Umbilical cord (tissue), 2 donors: ENCODE results near the gene ZNF408. TPM values are rescaled to one million over a fixed set of nuclear protein-coding genes. Genes with fewer than 3 reads are reported as not detected.
"Not testable (repeated sequence)": the region's sequence is repeated elsewhere in the genome, so short reads cannot be mapped to it uniquely, and the experiment has no call there.

Experiments
- DNase-seq: peaks from one replicate; pipeline ENCODE4 v3.0.0-alpha.2; 2015; ENCODE audit warnings: low spot score
- total RNA-seq: library from RNA; depleted of rRNA; stranded (reverse); fragments of >200 nt; gene quantifications from one replicate; pipeline ENCODE4 v1.2.3, GENCODE V29; 2014; ENCODE audit warnings: low replicate concordance; ENCODE audit not compliant: insufficient read depth

The ZNF408 gene
- 4.1 TPM for total RNA-seq

DNA sequence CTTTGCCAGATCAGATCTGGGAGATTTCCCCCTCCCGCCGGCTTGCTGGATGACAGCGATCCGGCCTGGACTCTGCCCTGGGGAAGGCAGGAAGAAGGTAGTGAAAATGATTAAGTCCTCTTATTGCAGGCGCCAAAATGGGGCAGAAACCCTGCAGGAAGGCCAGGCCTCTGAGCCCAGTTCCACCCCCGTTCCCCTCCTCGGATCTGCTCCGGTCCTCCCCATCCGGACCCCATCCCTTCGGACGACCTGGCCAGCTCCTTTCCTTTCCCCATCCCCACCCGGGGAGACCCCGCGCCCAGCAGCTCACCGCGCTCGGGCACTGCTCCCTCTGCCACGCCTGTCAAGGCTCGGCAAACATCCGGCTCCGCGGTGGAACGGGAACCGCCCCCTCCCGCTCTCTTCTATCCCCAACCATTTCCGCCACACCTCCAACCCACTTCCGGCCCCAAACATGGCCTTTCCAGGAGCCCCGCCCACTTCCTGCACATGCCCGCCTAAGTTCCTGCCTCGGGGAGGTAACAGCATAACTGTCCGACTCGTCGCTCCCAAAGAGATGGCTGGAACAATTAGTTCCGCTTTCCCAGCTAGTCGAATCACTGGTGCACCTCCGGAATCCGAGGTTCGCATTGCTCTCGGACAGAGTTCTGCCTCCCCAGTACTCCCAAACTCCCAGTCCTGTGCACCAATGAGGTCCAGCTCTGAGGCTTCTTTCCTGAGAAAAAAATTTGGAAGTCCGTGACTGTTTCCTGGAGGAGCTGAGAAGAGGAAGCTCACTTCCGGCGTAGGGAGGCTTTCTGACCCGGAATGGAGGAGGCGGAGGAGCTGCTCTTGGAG lies at the start of gene ZNF408, which contains the start of gene ARHGAP1:
TSS of gene ZNF408 (plus strand) at position 791 of the 837 bp plus-strand sequence. CDS start at position 808, 17 bp downstream.
TSS of gene ARHGAP1 (minus strand) at position 379 of the 837 bp plus-strand sequence. CDS start 4,512 bp downstream, outside the sequence.
- peak; percentile 99 for DNase-seq

- no peak for DNase-seq
Measured at GRCh38 chr11:46655631-46656030, 45.2 kb upstream of the ZNF408 start.

- DNase-seq = no peak
Measured at GRCh38 chr11:46657186-46657585, 43.6 kb upstream of the ZNF408 start.

GRCh38 chr11:46658259-46658658 lies 42.6 kb upstream of the ZNF408 start:
- peak; percentile 79 for DNase-seq

DNA sequence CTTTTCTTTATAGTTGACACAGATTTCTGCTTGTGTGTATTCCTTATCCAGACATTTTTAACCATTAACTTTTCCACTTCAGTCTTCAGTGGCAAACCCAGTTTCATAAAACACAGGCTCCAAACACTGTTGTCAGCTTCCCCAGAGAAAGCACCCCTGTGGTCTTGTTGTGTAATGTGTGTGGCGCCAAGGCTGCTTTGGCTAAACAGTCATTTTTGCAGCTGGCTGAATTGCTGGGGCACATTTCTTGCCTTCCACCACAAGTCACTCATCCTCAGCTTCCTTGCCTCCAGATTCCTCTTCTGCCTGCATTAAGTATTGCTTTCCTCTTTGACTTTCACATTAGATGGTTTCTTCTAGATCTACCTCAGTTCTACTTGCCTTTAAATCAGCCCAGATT lies 40.9 kb upstream of the ZNF408 start:
- DNase-seq = no peak

- DNase-seq = no peak
Measured at GRCh38 chr11:46661836-46662235, 39.0 kb upstream of the ZNF408 start.

DNA sequence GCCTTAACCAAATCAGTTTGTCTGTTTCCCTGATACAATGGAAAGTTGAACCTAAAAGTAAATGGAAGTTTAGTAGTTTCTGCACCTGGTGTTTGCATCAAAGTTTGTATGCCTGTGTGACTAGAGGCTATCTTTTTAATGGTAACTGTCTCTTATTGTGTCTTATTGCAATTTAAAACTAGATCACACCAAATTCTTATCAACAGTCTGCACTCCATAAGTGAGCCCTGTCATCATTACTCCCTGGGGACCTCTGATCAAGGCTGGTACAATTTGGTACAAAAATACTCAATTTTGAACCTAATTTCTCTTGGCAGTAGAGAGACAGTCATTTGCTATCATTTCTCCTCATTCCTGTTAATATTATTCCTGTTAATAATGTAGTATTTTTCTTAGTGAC lies 38.5 kb upstream of the ZNF408 start:
- DNase-seq = no peak

- no peak for DNase-seq
Measured at GRCh38 chr11:46663277-46663940, 37.4 kb upstream of the ZNF408 start.

DNA sequence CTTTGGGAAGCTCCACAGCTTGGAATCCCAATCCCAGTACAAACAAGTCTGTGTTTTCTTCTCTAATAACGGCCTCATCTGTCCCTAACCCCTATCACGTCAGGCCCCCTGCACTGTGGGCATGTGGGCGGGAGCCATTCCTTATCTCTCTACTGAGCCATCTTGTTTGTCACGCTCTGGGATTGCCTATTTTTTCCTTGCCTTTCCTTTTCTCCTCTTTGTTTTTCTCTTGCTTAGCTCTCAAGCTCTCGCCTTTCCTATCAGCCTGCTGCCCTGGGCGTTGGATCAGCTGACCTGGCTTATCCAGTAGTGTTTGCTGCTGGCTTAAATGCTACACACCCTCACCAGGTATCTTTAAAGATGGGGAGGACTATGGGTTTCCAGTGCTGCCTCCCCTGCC lies 36.2 kb upstream of the ZNF408 start:
- DNase-seq = no peak

GRCh38 chr11:46665356-46665755 lies 35.5 kb upstream of the ZNF408 start:
- DNase-seq = no peak

- no peak for DNase-seq
Measured at GRCh38 chr11:46666516-46666915, 34.3 kb upstream of the ZNF408 start.

GRCh38 chr11:46667043-46667481 lies 33.8 kb upstream of the ZNF408 start:
- DNase-seq = no peak

DNA sequence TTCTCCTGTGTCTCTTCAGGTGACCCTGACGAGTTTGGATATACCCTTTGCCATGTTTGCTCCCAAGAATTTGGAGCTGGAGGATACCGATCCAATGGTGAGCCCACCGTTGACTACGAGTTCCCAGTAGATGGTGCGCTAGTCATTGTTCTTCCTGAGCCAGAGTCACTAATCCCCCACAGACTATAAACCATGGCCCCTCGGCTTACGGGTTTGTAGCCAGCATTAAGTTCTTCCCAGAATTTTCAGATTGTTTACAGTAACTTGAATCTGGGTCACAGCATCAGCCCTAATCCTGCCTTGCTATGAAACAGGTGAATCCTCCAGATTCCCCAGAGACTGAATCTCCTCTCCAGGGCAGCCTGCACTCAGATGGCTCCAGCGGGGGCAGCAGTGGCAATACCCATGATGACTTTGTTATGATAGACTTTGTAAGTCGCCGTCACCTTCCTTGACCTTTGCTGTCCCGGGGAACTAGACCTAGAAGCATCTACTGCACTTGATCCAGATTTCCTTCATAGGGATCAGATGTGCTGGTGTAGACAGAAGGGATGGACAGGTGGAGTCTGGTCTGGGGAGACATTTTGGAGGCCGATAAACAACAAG lies 32.2 kb upstream of the ZNF408 start:
- no peak for DNase-seq

- no peak for DNase-seq
Measured at GRCh38 chr11:46669711-46670139, 31.1 kb upstream of the ZNF408 start.

- DNase-seq = not testable (repeated sequence)
Measured at GRCh38 chr11:46670521-46670920, 30.3 kb upstream of the ZNF408 start.

GRCh38 chr11:46671958-46672315 lies 28.9 kb upstream of the ZNF408 start:
- DNase-seq = no peak

GRCh38 chr11:46672381-46672839 lies 28.4 kb upstream of the ZNF408 start:
- DNase-seq = no peak

- DNase-seq = no peak
Measured at GRCh38 chr11:46673713-46674462, 26.9 kb upstream of the ZNF408 start.

DNA sequence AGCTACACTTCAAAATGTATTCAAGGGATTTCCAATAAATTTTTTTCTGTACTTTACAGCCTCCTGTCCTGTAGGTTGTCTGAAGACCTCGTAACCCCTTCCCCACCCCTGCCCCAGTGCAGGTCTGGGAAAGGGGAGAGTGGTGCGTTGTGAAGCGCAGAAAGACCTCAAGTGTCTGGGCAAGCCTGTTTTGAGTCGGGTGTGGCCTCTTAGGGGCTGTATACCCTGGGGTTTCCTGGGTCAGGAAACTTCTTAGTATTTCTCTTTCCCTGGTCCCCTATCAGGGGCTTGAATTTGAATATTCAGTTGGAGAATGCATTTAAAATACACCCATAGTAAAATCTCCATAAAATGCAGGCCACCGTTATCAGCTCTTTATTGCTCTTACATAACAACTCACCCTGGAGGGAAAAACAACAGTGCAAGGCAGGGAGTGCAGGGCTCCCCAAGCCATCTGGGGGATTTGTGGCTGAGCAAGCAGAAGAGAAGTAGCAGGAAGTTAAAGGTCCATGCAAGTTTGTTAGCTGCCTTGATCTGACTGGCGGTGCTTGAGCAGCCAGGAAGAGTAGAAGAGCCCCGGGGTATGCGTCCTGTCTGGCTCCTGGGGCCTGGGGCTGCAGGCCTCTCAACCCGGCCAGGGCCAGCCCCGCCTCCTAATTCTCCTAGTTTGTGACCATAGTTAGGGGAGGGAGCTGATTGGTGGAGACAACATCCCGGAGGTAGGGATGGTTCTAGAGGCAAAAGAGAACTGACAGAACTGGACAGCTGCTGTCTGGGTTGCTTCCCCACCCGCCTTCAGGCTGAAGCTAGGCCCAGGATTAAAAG lies 26.2 kb upstream of the ZNF408 start:
- DNase-seq = peak; percentile 91

GRCh38 chr11:46675288-46675851 lies 25.5 kb upstream of the ZNF408 start:
- DNase-seq = peak; percentile 73
